IPS-15b (cell line): ENCODE data around the gene KNTC1.
"Not testable (repeated sequence)": the region's sequence is repeated elsewhere in the genome, so short reads cannot be mapped to it uniquely, and the experiment has no call there.

Source experiments
- H3K27me3 ChIP-seq: one replicate; pipeline ENCODE4 v1.6.1; 2013; ENCODE audit warnings: low read length; ENCODE audit not compliant: control insufficient read depth, insufficient read depth
- H3K36me3 ChIP-seq: one replicate; pipeline ENCODE4 v1.6.1; 2013; ENCODE audit warnings: low read length; ENCODE audit not compliant: control insufficient read depth, insufficient read depth
- H3K4me1 ChIP-seq: one replicate; pipeline ENCODE4 v1.6.1; 2013; ENCODE audit warnings: mild to moderate bottlenecking, low read length; ENCODE audit not compliant: control insufficient read depth, insufficient read depth
- H3K4me3 ChIP-seq: one replicate; pipeline ENCODE4 v1.5.1; 2013; ENCODE audit warnings: low read depth, low read length
- H3K9ac ChIP-seq: one replicate; pipeline ENCODE4 v1.6.1; 2013; ENCODE audit warnings: low read depth, mild to moderate bottlenecking, low read length
- H3K9me3 ChIP-seq: one replicate; pipeline ENCODE4 v1.6.1; 2013; ENCODE audit warnings: mild to moderate bottlenecking, low read length; ENCODE audit not compliant: control insufficient read depth, insufficient read depth

Gene KNTC1

DNA sequence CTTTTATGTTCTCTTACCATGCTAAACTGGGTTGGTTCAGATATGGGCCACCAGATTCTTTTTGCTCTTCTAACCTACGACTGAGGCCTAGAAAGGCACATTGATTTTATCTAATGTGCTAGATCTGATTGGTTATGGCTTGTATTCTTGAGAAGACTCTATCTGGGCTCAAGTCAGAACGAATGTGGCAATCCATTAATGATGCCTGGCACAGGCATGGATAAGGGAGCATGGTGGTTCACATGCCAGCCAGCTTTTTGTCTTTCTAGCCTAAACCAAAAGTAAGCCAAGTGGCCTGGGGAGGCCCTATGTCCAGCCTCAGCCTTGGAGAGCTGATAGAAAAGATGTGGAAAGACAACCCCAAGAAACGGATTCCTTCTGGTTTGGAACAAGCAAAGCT, 82.7 kb downstream of the KNTC1 start:
- Histone ChIP-seq H3K9me3 (no peaks in the 10 kb centered on the region), H3K27me3 (no peaks in the 10 kb centered on the region), H3K36me3 (peaks cover 19% of the 10 kb centered on the region), H3K4me3 (no peak overlapping the region), H3K9ac (no peak overlapping the region), H3K4me1 (no peaks in the 10 kb centered on the region)

DNA sequence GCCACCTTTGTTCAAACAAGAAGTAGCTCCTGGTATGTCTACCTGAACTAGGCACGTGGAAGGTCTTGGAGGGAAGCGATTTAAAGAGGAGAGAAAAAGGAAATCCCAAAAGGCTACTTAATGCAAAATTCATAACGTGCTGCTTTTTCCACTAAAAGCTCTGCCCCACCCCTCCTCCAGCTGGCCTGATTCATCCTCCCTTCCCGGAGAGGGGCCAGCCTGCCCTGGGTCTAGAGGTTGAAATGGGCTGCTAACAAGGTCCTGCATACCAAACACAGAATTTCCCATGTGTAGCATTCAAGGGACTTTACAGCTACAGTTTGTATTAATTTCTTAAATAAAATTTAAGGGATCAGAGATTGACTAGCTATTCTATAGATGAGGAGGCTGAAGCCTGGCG, 83.2 kb downstream of the KNTC1 start:
- no peak overlapping the region for H3K9ac ChIP-seq
- H3K4me1 ChIP-seq, result no peaks in the 10 kb centered on the region
- peaks cover 16% of the 10 kb centered on the region for H3K36me3 ChIP-seq
- H3K27me3 ChIP-seq, result no peaks in the 10 kb centered on the region
- no peak overlapping the region for H3K4me3 ChIP-seq
- no peaks in the 10 kb centered on the region for H3K9me3 ChIP-seq

DNA sequence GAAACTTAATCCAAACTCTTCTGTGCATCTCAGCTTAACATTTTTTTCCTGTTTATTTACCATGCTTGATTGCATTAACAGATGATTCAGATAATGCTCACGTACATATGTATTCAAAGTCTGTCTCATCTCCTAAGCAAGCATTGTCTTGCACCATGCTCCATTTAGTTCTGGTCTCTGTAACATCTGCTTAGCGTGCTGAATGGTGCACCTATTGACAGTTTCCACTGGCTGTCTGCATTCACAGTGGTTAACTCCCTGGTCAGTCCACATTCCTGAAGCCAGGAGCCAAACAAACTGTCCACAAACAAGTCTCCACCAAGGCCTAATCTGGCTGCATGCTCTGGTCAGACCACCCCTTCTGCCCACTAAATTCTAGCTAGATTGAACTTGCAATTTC, 83.9 kb downstream of the KNTC1 start:
- no peak overlapping the region for H3K9ac ChIP-seq
- no peak overlapping the region for H3K4me3 ChIP-seq
- no peaks in the 10 kb centered on the region for H3K4me1 ChIP-seq
- H3K36me3 ChIP-seq, result peaks cover 18% of the 10 kb centered on the region
- no peaks in the 10 kb centered on the region for H3K27me3 ChIP-seq
- no peaks in the 10 kb centered on the region for H3K9me3 ChIP-seq

DNA sequence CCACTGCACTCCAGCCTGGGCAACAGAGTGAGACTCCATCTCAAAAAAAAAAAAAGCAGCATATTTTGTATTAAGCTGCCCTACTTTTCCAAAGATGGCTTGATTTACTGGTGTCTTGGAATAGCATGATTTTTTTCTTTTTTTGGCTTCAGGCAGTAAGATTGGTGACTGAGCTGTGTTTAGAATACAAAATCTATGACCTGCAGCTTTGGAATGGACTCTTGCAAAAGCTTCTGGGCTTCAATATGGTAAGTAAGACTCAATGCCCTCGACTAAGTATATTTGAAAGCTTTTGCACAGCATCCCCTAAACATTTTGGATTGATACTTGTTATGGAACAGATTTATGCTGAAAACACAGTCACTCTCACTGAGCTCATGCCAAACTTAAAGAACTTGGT, 87.8 kb downstream of the KNTC1 start:
- peaks cover 22% of the 10 kb centered on the region for H3K36me3 ChIP-seq

GRCh38 chr12:122615780-122616179, 88.7 kb downstream of the KNTC1 start:
- H3K9ac ChIP-seq, result no peak overlapping the region
- no peaks in the 10 kb centered on the region for H3K9me3 ChIP-seq
- H3K4me1 ChIP-seq, result no peaks in the 10 kb centered on the region
- H3K4me3 ChIP-seq, result no peak overlapping the region
- H3K27me3 ChIP-seq, result no peaks in the 10 kb centered on the region
- H3K36me3 ChIP-seq, result peaks cover 23% of the 10 kb centered on the region

More for the DNA sequence above, 87.8 kb downstream of the KNTC1 start:
- Histone ChIP-seq H3K9me3 (no peaks in the 10 kb centered on the region), H3K27me3 (no peaks in the 10 kb centered on the region), H3K4me1 (no peaks in the 10 kb centered on the region), H3K9ac (no peak overlapping the region), H3K4me3 (no peak overlapping the region)

DNA sequence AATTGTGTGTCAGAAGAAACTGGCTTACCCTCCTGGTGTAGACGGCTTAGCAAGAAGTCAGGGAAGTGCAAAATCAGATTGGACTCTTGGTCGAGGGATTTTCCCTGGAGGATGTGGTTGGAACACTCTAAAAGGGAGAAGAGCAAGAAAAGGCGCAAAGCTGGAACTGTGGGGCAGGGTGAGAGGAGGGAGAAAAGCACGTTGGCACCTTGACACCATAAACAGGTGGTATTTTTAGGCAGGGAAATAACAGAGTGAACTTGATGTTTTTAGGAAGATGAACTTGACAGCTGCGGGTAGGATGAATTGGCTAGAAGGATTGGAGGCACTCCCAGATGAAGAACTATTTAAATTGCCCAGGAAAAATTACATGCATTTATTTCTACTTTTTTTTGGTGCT, 108.4 kb downstream of the KNTC1 start:
- H3K27me3 ChIP-seq, result no peaks in the 10 kb centered on the region
- no peak overlapping the region for H3K4me3 ChIP-seq
- H3K4me1 ChIP-seq, result no peaks in the 10 kb centered on the region
- no peaks in the 10 kb centered on the region for H3K9me3 ChIP-seq
- no peaks in the 10 kb centered on the region for H3K36me3 ChIP-seq
- no peak overlapping the region for H3K9ac ChIP-seq

- no peaks in the 10 kb centered on the region for H3K27me3 ChIP-seq
- no peaks in the 10 kb centered on the region for H3K9me3 ChIP-seq
- peaks cover 5% of the 10 kb centered on the region for H3K4me1 ChIP-seq
- H3K4me3 ChIP-seq, result no peak overlapping the region
- H3K9ac ChIP-seq, result no peak overlapping the region
- no peaks in the 10 kb centered on the region for H3K36me3 ChIP-seq
Measured at GRCh38 chr12:122643207-122643805, 116.3 kb downstream of the KNTC1 start.

DNA sequence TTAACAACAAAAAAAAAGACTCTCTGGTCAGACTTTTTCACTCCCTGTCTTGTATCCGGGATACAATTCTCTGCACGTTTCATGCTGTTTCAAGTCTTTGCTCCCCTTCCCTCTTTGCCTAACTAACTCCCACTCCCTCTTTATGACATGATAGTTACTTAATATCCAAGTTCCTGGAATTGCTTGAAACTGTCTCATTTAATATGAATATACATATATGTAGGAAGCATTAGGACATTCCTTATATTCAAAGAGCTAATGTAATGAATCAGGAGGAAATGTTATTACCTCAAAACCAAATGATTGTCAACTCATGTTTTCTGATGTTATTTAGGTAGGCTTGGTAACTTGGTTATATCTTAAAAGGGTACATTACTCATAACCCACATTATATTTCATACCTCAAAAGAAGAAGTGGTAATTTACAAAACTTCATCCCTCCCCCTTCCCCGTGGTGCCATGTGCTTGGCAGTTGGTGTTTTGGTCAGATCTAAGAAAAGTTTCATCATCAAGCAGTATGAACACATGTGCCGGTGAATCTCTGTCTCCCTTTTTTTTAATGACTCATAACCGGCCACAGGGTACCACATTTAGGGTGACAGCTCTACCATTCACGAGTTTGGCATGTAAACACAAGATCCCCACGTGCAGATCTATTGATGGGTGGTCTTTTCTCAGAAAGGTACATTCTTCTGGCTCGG, 119.6 kb downstream of the KNTC1 start:
- Histone ChIP-seq H3K4me1 (peaks cover 5% of the 10 kb centered on the region), H3K36me3 (no peaks in the 10 kb centered on the region), H3K9ac (no peak overlapping the region), H3K9me3 (no peaks in the 10 kb centered on the region), H3K27me3 (no peaks in the 10 kb centered on the region), H3K4me3 (no peak overlapping the region)

DNA sequence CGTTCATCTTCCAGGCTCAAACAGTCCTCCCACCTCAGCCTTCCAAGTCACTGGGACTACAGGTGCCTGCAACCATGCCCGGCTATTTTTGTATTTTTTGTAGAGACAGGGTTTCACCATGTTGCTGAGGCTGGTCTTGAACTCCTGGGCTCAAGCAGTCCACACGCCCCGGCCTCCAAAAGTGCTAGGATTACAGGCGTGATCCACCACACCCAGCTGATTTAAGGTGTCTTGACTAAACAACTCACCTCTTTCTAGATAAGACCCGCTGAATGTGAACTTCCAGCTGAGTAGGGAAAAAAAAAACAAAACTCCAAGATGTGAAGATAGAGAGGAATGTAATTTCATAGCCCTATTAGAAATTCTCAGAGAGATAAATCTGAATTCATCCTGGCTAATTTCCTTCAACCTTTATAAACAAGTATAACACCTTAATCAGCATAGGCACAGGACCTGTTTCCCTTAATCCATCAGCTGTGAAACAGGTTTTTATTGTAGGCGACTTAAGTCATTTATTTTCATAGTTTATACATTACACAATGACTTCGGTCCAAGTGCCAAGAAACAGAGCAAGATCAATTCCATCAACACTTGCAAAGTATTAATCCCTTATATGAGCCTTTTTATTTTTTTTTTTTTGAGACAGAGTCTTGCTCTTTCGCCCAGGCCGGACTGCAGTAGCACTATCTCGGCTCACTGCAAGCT, 124.6 kb downstream of the KNTC1 start:
- no peaks in the 10 kb centered on the region for H3K36me3 ChIP-seq
- H3K27me3 ChIP-seq, result no peaks in the 10 kb centered on the region
- H3K9ac ChIP-seq, result no peak overlapping the region
- no peak overlapping the region for H3K4me3 ChIP-seq
- no peaks in the 10 kb centered on the region for H3K4me1 ChIP-seq
- H3K9me3 ChIP-seq, result no peaks in the 10 kb centered on the region

DNA sequence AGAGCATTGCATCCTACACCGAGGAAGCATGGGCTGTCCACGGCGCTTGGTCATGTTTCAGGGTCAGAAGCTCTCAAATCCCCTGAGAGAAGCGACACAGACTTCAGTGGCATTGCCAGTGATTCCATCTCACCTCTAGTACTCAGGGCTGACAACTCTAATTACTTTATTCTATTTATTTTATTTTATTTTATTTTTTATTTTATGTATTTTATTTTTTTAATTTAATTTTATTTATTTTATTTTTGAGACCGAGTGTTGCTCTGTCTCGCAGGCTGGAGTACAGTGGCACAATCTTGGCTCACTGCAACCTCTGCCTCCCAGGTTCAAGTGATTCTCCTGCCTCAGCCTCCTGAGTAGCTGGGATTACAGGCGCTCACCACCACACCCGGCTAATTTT, 126.2 kb downstream of the KNTC1 start:
- H3K9ac ChIP-seq, H3K4me3 ChIP-seq, H3K36me3 ChIP-seq, H3K27me3 ChIP-seq, H3K9me3 ChIP-seq, H3K4me1 ChIP-seq: not testable (repeated sequence)

DNA sequence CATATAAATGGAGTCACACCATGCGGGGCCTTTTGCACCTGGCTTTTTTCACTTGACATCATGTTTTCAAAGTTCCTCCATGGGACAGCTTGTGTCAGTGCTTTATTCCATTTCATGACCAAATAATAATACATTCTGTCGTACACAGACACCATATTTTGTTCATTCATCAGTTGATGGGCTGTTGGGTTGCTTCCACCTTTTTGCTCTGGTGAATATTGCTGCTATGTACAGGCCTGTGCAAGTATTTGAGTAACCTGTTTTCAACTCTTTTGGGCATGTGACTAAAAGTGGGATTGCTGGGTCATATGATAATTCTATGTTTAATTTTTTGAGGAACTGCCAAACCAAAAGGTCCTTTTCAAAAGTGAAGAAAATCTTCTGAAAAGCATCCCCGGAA, 129.2 kb downstream of the KNTC1 start:
- Histone ChIP-seq H3K36me3 (no peaks in the 10 kb centered on the region), H3K9me3 (no peaks in the 10 kb centered on the region), H3K27me3 (no peaks in the 10 kb centered on the region), H3K4me1 (no peaks in the 10 kb centered on the region), H3K4me3 (no peak overlapping the region), H3K9ac (no peak overlapping the region)

DNA sequence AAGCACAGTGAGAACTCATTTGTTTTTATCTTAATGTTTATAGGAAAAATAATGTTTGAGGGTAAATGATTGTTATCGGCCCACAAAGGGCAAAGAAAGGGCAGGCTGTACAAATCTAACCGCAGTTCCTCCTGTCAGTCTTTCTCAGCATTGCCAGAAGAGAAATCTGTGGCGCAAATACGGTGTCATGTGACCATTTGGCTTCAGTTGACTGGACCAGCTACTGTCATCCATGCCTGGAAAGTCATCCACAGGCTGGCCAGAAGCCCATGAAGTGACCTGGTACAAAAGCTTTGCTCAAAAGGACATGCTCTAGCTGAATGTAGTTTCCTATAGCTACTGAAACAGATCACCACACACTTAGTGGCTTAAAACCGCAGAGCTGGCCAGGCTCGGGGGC, 132.5 kb downstream of the KNTC1 start:
- H3K36me3 ChIP-seq, result no peaks in the 10 kb centered on the region
- H3K9ac ChIP-seq, result no peak overlapping the region
- H3K4me1 ChIP-seq, result no peaks in the 10 kb centered on the region
- H3K27me3 ChIP-seq, result no peaks in the 10 kb centered on the region
- H3K4me3 ChIP-seq, result no peak overlapping the region
- no peaks in the 10 kb centered on the region for H3K9me3 ChIP-seq
